Stimulated activated CD8-positive, alpha-beta memory T cell treated with anti-CD3 and anti-CD28 coated beads, Interleukin-7, amount 100 ng/mL, for 24 hours (primary cell): ENCODE data around the gene C20orf96.
"Not testable (repeated sequence)": the region's sequence is repeated elsewhere in the genome, so short reads cannot be mapped to it uniquely, and the experiment has no call there.

ENCODE experiments used
- DNase-seq: peaks from one replicate; pipeline ENCODE4 v3.0.0-alpha.2; 2020; ENCODE audit warnings: low read depth

Gene C20orf96

DNA sequence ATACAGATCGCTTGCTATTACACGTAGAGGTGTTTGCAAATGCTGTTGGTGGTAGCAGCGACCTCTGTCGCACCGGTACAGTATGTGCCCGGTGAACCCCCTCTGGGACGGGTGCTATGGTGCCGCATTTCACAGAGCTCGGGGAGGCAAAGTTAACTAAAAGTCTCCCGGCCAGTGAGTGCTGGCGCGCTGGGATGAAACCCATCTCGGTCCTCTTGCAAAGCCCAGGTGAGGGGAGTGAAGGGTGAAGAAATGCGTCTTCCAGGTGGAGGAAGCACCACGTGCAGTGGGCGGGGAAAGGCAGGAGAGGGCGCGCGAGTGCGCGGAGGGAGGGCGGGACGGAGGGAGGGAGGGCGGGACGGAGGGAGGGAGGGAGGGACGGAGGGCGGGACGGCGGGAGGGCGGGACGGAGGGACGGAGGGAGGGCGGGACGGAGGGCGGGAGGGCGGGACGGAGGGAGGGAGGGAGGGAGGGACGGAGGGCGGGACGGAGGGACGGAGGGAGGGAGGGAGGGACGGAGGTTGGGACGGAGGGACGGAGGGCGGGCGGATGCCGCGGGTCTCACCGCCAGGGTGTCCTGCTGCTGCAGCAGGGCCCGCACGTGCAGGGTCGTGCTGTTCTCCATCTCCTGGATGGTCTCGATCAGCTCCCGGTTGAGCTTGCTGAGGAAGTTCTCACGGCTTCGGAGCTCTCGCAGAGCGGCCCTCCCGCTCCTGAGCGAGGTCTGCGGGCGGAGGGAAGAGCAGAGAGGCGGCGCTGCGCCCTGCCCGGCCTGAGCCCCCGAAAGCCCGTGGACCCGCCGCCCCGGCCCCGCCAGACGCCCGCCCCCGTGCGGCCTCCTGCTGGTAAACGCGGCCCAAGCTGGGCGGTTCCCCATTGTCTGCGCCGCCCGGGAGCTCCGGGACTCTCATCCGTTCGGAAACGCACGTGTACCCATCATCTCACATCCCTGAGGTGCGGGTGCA lies 11.7 kb downstream of the C20orf96 start:
- no peak for DNase-seq

DNA sequence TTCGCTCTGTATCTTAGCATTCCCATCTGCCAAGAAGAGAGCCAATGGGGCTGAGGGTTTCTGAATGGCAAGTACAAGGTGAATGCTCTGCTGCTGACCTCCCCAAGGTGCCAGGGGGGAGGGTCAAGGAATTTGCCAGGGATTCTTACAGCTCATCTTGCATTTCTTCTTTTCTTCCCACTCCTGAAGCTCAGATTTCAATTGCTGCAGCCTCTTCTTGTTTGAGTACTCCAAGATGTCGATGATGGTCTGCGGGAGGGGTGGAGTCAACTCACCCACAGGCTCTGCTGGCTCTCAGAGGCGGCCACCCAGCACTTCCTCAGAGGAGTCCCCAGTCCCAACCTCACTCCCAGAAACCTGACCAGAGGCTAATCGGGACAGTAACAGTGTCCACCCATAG lies 12.4 kb downstream of the C20orf96 start:
- DNase-seq, result no peak

DNA sequence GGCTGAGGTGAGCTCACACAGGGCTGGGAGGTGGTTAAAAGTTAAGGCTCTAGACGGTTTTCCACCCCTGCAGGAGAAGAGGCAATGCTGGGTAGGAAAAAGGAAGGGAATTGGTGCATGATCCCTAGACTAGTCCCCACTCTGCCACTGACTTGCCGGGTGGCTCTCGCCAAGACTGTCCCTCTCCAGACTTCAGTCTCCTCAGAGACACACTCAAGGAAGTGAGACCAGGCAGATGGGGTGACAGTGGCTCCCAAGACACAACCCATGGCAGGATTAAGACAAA lies 13.1 kb downstream of the C20orf96 start:
- DNase-seq, result no peak

DNA sequence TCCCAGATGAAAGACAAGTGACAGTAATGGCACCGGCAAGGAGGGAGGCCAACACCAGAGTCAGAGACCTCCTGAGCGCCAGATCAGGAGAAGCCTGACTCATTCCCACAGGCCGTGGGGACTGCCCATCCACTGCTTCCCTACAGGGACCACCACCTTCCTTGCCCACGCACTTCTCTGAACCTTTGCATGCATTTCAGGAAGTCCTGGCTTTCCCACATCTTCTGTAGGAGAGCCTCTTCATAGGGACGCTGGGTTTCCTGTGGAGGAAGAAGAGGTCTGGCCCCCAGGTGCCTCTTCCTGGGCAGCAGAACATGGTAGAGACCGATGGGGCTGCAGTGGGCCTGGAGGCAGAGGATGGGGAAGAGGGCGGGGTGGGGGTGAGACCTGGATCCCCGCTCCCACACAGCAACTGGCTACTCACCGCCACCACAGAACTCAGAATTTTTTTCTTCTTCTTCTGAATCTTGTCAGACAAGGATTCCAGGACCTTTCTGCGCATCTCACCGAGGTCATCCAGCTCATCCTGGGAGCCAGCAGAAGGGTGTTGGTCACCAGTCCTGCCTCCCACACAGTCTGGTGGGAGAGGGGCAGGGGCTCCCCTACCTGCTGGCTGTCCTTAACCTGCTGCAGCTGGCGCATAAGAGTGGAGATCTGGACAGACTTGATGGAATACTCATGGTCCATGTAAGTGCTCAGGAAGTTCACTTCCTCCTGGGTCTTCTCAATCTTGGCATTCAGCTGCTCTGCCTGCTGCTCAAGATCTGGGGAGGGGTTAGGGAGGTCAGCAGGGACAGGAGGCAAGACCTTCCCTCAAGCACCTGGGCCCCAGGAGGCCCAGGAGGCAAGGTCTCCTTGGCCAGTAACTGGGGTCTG lies 13.7 kb downstream of the C20orf96 start:
- DNase-seq, result no peak

DNA sequence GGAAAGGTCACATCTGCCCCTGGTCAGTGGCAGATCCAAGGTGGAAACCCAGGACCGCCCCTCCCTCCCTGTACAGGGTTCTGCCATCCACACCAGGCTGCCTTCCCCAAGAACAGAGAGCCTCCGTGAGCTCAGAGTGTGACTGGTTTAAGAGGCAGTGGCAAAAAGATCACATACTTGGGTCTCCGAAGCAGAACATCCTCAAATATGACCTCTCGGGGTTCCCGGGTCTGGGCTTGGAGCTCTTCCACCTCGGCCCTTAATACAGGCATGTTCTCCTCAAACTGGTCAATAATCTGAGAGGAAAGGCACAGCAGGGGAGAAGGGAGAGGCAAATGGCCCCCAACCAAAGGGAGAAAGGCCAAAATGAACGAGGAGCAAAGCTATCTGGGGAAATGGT lies 14.8 kb downstream of the C20orf96 start:
- no peak for DNase-seq

DNA sequence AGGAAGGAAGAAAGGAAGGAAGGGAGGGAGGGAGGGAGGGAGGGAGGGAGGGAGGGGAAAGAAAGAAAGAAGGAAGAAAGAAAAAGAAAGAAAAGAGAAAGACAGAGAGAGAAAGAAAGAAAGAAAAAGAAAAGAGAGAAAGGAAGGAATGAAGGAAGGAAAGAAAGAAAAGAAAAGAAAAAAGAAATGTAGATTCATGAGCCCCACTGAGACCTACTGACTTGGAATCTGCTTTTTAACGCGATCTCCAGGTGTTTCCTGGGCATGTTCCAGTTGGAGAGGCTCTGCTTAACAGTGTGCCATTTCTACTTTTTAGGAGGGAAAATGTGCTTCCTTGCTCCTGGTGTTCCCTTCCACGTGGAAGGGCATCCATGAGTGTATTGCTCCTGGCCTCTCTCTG lies 16.7 kb downstream of the C20orf96 start:
- no peak for DNase-seq

DNA sequence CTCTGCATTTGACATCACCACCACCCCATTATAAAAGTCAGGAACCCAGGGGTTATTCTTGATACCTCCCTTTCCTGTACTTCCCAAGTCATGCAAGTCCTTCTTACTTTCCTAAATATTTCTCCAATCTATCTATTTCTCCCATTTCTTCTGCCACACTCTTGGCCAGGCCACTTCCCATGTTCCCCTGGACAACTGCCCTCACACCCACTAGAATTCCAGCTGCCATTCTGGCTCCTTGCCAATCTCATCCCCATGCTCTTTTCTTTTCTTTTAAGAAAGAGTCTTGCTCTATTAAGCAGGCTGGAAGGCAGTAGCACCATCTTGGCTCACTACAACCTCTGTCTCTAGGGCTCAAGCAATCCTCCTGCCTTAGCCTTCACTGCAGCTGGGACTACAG lies 17.8 kb downstream of the C20orf96 start:
- DNase-seq, result no peak

DNA sequence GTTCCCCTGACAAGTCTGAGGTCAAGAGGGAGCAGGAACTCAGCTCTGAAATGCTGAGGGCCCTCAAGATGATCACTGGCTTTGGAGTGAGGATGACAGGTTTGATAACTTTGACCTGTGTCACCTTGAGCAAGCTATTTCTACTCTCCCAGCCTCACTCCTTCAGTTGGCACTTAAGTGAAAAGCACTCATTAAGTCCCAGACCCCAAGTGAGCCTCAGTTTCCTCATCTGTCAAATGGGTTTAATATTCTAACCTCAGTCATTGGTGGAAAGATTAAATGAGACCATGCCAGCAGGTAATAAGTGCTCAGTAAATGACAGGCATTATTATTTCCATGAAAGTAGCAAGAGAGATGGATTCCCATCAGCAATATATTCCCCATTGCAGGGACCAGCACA lies 19.0 kb downstream of the C20orf96 start:
- DNase-seq, result no peak

DNA sequence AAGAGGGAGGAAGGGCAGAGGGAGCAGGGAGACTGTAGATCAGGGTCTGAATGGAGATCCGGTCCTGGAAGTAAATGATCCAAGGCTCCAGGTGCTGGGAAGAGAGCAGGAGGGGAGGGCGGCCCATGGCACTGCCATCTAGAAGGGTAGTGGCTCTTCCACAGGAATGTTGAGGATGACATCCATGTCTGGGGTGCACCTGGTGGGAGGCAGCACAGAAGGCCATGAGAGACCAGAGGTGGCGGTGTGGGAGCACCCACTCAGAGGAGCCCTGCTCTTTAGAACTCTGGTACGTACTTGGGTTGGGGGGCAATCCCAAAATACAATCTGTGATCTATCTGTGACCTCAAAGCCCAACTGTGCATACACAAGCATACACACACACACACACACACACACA lies 19.5 kb downstream of the C20orf96 start:
- no peak for DNase-seq

DNA sequence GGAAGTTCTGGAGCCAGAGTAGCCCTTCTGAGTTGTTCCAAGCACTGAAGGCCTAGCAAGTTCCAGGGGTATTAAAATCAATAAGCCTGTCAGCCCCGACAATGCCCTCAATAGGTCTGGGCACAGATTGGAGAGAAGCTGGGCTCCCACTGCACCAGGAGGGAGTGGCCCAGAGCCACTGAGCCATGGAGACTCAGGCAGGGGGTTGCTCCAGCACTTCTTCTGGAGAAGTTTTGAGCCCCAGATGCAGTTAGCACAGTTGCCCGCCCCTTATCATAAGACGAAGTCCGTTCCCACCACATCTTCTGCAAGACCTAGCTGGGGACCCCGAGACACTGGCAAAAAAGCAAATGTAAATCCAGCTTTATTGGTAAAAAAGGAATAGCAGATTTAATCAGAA lies 20.0 kb downstream of the C20orf96 start:
- DNase-seq, result no peak

DNA sequence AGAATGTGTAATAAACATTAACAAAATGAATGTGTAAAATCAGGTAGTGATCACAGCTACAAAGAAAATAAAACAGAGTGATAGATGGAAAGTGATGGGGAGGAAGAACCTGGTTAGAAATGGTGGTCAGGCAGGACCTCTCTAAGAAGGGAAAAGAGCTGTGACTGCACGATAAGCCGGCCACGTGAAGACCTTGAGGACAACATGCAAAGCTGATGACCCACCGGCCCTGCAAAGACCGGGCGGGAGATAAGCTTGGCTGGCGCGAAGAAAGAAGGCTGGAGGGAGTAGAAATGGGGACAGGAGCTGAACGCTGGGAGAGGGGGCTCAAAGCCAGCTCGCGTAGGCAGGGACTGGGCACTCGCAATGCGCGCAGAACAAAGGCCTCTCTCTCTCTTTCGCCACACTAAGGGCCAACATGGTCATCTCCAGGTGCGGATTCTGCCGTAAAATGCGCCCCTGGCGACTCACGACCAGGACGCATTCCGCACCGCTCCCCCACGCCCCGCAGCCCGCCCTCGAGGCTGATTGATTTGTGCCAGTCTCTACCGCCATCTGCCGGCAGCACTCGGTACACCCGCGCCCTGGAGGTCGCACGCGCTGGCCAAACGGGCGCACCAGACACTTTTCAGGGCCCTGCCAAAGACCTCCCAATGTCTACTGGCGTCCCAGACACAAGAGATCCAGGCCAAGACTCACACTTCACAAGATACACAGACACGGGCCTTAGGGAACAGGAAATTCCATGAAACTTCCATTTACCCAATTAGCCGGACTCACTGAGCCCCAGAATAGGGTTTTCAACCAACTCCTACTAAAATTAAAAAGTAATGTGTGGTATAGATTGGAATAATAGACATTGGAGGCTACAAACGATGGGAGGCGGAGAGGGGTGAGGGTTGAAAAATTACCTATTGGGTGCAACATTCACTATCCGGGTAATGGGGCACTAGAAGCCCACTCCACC lies 23.7 kb downstream of the C20orf96 start:
- peak; percentile 89 for DNase-seq

DNA sequence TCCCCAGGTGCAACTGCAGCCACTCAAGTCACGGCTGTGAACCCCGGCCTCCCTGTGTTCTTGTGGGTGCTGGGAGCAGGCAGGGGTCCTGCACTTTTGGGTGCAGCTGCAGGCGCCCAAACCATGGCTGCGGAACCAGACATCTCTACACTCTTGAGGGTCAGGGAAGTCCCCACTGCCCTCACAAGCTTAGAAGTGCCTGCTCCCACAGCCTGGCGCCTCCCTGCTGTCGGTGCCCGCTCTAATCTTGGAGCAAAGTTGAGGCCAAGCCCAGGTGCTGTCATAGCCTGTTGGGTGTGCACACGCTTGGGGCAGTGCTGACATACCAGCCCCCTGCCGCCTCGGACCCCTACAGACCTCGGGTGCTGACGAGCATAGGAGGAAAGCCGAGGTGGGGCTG lies 26.8 kb downstream of the C20orf96 start:
- no peak for DNase-seq

DNA sequence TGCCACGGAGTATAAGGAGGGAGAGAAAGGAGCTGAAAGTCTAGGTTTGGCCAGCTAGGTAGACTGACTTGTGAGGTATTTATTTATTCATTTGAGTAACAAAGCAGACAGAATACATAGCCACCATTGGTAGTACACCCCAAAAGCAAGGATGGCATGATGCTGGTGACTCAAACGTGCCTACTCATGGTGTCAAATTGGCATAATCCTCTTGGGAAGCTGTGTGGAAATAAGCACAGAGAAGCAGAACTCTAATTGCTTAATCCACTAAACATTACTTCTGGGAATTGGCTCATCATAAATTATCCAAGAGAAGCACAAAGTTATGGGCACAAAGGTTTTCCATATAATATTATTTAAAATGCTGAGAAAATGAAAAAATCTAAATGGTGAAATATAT lies 30.6 kb downstream of the C20orf96 start:
- no peak for DNase-seq

DNA sequence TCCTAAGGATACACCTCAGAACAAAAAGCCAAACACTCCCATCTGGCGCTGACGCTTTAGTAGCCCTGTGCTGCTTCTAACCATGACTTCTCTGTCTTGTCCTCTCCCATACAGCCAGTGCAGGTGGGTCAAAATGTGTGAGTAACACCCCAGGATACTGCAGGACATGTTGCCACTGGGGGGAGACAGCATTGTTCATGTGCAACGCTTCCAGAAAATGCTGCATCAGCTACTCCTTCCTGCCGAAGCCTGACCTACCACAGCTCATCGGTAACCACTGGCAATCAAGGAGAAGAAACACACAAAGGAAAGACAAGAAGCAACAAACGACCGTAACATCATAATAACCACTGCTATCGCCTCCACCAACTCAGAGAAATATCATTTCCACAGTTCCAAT lies 31.6 kb downstream of the C20orf96 start:
- DNase-seq, result no peak

DNA sequence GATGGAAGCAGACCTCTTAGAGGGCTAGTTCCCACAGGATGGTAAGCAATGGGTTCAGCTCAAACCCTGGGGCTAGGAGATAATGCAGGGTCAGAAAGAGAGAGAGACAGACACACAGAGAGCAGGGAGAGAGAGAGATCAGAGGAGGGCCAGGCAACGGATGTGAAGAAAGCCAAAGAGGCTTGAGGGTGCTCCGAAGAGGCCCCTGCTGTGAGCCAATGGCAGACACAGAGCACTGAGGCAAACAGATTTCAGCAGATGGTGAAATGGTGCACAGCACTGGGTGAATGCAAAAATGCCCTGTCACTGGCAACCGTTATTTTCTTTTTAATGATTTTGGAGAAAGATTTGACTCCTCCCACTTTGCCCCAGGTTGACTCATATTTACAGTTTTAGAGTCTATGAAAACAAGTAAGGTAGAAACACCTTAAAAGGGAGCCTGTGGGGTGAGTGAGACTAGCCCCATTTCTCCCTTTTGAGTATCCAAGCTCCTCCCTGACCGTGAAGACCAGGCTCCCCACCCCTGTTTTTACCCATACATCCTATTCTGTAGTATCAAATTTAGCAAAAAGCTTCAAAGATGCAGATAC lies 32.2 kb downstream of the C20orf96 start:
- DNase-seq, result no peak

DNA sequence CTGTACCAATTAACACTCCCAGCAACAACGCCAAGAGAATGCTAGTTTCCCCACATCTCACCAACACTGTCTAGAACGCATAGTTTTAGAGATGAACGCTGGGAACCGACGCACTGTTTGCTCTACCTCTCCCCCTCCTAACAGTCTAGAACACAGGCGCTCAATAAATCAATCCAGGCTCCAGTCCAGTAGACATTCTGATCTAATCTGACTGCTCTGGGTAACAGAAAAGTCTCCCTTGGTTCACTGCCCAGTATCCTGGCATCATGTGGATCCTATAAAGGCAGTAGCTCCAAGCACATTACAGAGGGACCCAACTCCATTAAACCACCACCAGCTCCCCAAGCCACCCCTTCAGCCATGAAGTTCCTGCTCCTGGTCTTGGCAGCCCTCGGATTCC lies 33.1 kb downstream of the C20orf96 start, which contains the start of gene DEFB132:
Gene DEFB132 (plus strand): TSS at position 306 of the 400 bp plus-strand sequence. CDS start 55 bp downstream, at position 361.
- DNase-seq, result no peak

DNA sequence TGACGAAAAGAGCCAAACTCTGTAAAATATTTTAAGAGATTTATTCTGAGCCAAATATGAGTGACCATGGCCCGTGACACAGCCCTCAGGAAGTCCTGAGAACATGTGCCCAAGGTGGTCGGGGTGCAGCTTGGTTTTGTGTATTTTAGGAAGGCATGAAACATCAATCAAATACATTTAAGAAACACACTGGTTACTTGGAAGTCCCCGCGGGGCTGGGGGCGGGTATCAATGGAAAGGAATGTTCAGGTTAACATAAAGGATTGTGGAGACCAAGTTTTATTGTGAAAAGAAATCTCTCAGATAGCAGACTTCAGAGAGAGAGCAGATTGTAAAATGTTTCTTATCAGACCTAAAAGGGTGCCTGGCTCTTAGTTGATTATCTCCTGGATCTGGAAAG lies 37.1 kb downstream of the C20orf96 start:
- not testable (repeated sequence) for DNase-seq

DNA sequence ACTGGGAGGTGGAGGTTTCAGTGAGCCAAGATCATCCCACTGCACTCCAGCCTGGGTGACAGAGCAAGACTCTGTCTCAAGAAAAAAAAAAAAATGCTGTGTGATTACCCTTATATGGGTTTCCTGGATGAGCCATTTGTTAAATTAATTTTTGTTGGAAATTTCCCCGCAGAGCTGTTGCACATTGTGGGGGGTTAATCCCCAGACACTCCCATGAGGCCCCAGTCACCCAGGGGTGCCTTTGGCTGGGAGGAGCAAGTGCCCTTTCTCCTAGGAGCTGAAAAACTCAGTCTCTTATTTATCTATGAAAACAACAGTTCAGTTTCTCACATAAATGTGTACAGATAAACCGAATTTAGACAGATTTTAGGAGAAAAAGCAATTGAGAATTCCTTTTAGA lies 37.7 kb downstream of the C20orf96 start:
- no peak for DNase-seq

DNA sequence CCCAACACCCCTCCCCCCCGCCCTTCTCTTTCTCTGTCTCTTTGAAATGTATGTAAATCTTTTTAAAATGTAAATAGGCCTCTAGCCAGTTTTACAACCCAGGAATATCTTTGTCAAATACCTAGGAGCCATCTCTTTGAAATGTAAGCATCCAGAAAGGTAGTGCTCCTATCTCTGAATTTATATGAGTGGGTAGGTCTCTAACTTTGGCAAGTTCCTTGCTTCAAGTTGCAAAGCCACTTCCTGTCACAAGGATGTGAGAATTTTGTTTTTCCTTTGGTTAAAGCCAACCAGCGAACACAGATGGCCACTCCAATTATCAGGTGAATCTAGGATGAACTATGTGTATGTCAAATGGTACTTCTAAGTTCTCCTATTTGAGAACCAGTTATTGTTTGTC lies 39.2 kb downstream of the C20orf96 start:
- DNase-seq, result no peak

DNA sequence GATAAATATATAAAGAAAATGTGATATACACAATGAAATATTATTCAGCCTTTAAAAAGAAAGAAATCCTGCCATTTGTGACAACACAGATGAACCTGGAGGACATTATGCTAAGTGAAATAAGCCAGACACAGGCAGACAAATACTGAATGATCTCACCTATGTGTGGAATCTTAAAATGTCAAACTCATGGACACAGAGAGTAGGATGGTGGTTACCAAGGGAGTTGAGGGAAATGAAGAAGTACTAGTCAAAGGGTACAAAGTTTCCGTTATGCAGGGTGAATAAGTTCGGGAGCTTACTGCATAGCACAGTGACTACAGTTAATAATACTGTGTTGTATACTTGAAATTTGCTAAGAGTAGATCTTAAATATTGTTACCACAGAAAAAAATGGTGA lies 47.6 kb downstream of the C20orf96 start:
- DNase-seq, result no peak

DNA sequence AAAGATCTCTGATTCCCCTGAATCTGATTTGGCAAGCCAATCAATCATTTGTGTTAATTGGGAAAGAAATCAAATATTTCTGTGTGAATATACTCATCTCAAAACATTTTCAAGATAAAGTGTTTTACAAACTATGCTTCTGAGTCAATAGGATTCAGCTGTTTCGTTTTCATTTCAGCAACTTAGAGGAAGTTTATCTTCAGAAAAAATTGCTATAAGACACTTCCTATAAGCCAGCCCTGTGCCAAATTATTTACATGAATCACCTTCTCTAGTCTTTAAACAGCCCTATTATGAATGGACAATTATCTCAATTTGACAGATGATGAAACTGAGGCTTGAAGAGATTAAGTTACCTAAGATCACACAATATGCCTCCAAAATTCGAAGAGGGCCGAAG lies 52.6 kb downstream of the C20orf96 start:
- DNase-seq, result no peak

DNA sequence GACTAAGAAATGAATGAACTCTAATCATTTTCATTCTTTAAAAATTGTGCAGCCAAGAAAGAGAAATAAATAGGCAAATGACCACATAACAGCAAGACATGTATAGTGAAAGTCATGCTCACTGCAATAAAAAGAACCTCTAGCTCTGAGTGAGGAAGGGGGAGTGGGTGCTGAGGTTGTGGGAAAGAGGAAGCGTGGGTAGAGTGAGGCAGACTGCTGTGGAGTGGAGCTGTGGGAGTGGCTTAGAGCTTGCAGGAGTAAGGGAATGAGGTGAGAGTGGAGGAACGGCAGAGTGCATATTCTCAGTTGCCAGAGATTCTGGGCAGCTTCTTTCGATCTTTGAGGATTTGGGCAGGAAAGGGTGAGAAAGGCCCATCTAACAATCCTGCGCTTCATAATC lies 53.1 kb downstream of the C20orf96 start:
- DNase-seq, result no peak
